ENCODE data around the gene GARIN5A.

Gene GARIN5A

DNA sequence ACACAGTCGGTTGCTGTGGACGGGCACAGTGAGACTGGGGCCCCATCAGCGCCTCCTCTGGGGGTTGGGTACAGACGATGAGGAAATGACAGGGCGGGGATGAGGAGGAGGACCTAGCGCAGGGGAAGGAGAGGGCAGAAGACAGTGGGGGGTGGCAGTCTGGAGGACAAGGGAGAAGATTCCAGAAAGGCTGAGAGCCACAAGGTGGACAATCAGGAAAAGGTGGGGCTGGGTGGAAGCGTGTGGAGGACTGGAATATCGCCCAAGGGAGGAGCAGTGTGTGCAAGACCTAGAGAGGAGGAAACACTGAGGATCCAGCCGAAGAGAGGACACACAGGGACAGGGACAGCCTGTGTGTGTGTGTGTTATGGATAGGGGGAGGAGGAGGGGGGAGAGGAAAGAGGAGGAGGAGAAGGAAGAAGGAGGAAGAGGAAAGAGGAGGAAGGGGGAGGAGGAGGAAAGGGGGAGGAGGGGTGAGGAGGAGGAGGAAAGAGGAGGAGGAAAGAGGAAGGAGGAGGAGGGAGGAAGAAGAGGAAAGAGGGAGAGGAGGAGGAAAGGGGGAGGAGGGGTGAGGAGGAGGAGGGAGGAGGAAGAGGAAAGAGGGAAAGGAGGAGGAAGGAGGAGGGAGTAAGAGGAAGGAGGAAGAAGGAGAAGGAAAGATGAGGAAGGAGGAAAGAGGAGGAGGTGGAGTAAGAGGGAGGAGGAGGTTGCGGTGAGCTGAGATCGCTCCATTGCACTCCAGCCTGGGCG lies 15.8 kb upstream of the GARIN5A start:
- no peak overlapping the region for H2BK15ac ChIP-seq (replicated peaks; ENCODE audit: low read depth)
- peak; percentile 44 for DNase-seq
- H3K23ac ChIP-seq (ENCODE audit: low read length), result no peak overlapping the region
- no peak overlapping the region for H3K27ac ChIP-seq (ENCODE audit: low read depth, low read length)
- no peak overlapping the region for H2BK5ac ChIP-seq (ENCODE audit: low read length)
- no peak overlapping the region for H4K8ac ChIP-seq (ENCODE audit: low read depth, low read length)
- H2BK120ac ChIP-seq (ENCODE audit: low read depth, low read length), result no peak overlapping the region
- no CpG with 5 or more reads among the region's 12 CpGs for WGBS (ENCODE audit: extremely low coverage, insufficient coverage, low lambda C conversion rate)
- no peaks in the 10 kb centered on the region for H3K79me2 ChIP-seq (ENCODE audit: control insufficient read depth, insufficient read depth, low read length)
- H3K9ac ChIP-seq (ENCODE audit: low read length), result no peak overlapping the region
- H3K56ac ChIP-seq (ENCODE audit: low read length), result peak overlapping the region; percentile 31
- H3K27me3 ChIP-seq (ENCODE audit: insufficient read depth, low read length, poor library complexity), result peaks cover 37% of the 10 kb centered on the region
- no peaks in the 10 kb centered on the region for H3K79me1 ChIP-seq (ENCODE audit: low read length)
- H3K4me1 ChIP-seq (ENCODE audit: control insufficient read depth, low read depth, low read length), result no peaks in the 10 kb centered on the region
- H3K4me3 ChIP-seq (ENCODE audit: low read length), result no peak overlapping the region
- no peak overlapping the region for H3K4me2 ChIP-seq (ENCODE audit: low read length)
- no peaks in the 10 kb centered on the region for H3K36me3 ChIP-seq (ENCODE audit: control insufficient read depth, insufficient read depth, low read length)
- no peak overlapping the region for H2AK5ac ChIP-seq (ENCODE audit: low read length)
- no peak overlapping the region for H4K5ac ChIP-seq (ENCODE audit: low read length)
- no peak overlapping the region for H3K18ac ChIP-seq (ENCODE audit: low read length)
- H3K4ac ChIP-seq (ENCODE audit: low read depth, low read length), result no peak overlapping the region

GRCh38 chr19:50490991-50491472 lies 14.4 kb upstream of the GARIN5A start:
- H3K23ac ChIP-seq (ENCODE audit: low read length), result peak overlapping the region; percentile 70
- no peak overlapping the region for H3K27ac ChIP-seq (ENCODE audit: low read depth, low read length)
- H3K56ac ChIP-seq (ENCODE audit: low read length), result no peak overlapping the region
- H2BK15ac ChIP-seq (replicated peaks; ENCODE audit: low read depth), result no peak overlapping the region
- no peaks in the 10 kb centered on the region for H3K79me2 ChIP-seq (ENCODE audit: control insufficient read depth, insufficient read depth, low read length)
- no CpG with 5 or more reads among the region's 26 CpGs for WGBS (ENCODE audit: extremely low coverage, insufficient coverage, low lambda C conversion rate)
- no peak overlapping the region for H4K5ac ChIP-seq (ENCODE audit: low read length)
- H4K8ac ChIP-seq (ENCODE audit: low read depth, low read length), result no peak overlapping the region
- no peak for DNase-seq
- no peak overlapping the region for H3K4ac ChIP-seq (ENCODE audit: low read depth, low read length)
- H3K79me1 ChIP-seq (ENCODE audit: low read length), result no peaks in the 10 kb centered on the region
- no peak overlapping the region for H3K18ac ChIP-seq (ENCODE audit: low read length)
- no peak overlapping the region for H3K9ac ChIP-seq (ENCODE audit: low read length)
- no peak overlapping the region for H3K4me2 ChIP-seq (ENCODE audit: low read length)
- H2AK5ac ChIP-seq (ENCODE audit: low read length), result no peak overlapping the region
- H3K36me3 ChIP-seq (ENCODE audit: control insufficient read depth, insufficient read depth, low read length), result no peaks in the 10 kb centered on the region
- H3K27me3 ChIP-seq (ENCODE audit: insufficient read depth, low read length, poor library complexity), result peaks cover 40% of the 10 kb centered on the region
- no peak overlapping the region for H3K4me3 ChIP-seq (ENCODE audit: low read length)
- no peak overlapping the region for H2BK120ac ChIP-seq (ENCODE audit: low read depth, low read length)
- no peaks in the 10 kb centered on the region for H3K4me1 ChIP-seq (ENCODE audit: control insufficient read depth, low read depth, low read length)
- no peak overlapping the region for H2BK5ac ChIP-seq (ENCODE audit: low read length)

DNA sequence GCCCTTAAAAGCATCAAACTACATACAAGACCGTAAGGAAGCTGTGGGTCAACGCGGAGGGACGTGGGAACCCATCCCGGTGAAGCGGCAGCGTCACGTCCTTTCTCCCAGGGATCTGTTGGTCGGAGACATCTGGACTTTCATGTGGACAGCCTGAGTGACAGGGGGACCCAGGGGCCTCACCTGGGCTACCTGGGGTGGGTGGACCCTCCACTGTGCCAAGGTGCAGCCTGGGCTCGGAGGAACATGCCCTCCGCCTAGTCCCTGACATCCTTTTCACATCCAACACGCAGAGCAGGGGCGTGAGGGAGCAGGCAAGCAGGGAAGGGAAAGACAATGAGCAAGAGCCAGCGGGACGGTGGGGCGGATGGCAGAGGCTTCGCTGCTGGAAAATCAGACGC lies 13.8 kb upstream of the GARIN5A start:
- Histone ChIP-seq H2BK120ac (ENCODE audit: low read depth, low read length) (no peak overlapping the region), H3K4me2 (ENCODE audit: low read length) (no peak overlapping the region), H3K79me2 (ENCODE audit: control insufficient read depth, insufficient read depth, low read length) (no peaks in the 10 kb centered on the region), H2AK5ac (ENCODE audit: low read length) (no peak overlapping the region), H3K23ac (ENCODE audit: low read length) (no peak overlapping the region), H3K56ac (ENCODE audit: low read length) (no peak overlapping the region), H3K4ac (ENCODE audit: low read depth, low read length) (no peak overlapping the region), H3K4me1 (ENCODE audit: control insufficient read depth, low read depth, low read length) (no peaks in the 10 kb centered on the region), H3K4me3 (ENCODE audit: low read length) (no peak overlapping the region), H3K36me3 (ENCODE audit: control insufficient read depth, insufficient read depth, low read length) (no peaks in the 10 kb centered on the region), H2BK15ac (replicated peaks; ENCODE audit: low read depth) (no peak overlapping the region), H3K9ac (ENCODE audit: low read length) (no peak overlapping the region), H4K8ac (ENCODE audit: low read depth, low read length) (no peak overlapping the region), H2BK5ac (ENCODE audit: low read length) (no peak overlapping the region), H3K27ac (ENCODE audit: low read depth, low read length) (no peak overlapping the region), H3K27me3 (ENCODE audit: insufficient read depth, low read length, poor library complexity) (peaks cover 40% of the 10 kb centered on the region), H3K18ac (ENCODE audit: low read length) (no peak overlapping the region), H4K5ac (ENCODE audit: low read length) (no peak overlapping the region), H3K79me1 (ENCODE audit: low read length) (no peaks in the 10 kb centered on the region)
- DNase-seq, result no peak
- no CpG with 5 or more reads among the region's 18 CpGs for WGBS (ENCODE audit: extremely low coverage, insufficient coverage, low lambda C conversion rate)

DNA sequence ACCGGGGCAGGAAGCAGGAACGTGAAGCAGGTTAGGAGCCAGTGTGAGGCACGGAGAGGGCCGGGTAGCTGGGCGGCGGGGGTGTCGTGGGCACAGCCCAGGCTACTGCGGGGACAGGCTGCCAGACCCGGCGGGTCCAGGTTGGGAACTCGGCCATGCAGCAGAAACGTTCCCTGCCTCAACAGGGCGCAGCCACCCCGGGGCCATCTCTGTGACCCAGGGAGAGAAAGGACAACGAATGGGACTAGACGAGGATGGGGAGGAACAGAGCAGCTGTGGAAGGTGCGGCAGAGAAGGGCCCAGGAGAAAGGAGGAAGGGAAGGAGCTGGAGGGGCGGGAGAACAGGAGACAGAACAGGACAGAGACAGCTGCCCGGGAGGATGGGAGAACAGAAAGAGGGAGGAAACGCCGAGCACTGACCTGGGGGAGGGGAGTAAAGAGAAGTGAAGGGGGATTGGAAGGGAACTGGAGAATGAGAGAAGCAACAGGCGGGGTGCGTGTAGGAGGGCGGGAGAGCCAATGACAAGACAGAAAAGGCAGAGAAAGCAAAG lies 12.9 kb upstream of the GARIN5A start:
- Histone ChIP-seq H3K4me2 (ENCODE audit: low read length) (peak overlapping the region; percentile 1), H3K36me3 (ENCODE audit: control insufficient read depth, insufficient read depth, low read length) (no peaks in the 10 kb centered on the region), H3K9ac (ENCODE audit: low read length) (peak overlapping the region; percentile 22), H4K5ac (ENCODE audit: low read length) (no peak overlapping the region), H3K23ac (ENCODE audit: low read length) (no peak overlapping the region), H2AK5ac (ENCODE audit: low read length) (no peak overlapping the region), H3K27ac (ENCODE audit: low read depth, low read length) (no peak overlapping the region), H3K4me1 (ENCODE audit: control insufficient read depth, low read depth, low read length) (no peaks in the 10 kb centered on the region), H3K56ac (ENCODE audit: low read length) (peak overlapping the region; percentile 17), H3K18ac (ENCODE audit: low read length) (no peak overlapping the region), H2BK15ac (replicated peaks; ENCODE audit: low read depth) (no peak overlapping the region), H3K4me3 (ENCODE audit: low read length) (no peak overlapping the region), H3K4ac (ENCODE audit: low read depth, low read length) (no peak overlapping the region), H4K8ac (ENCODE audit: low read depth, low read length) (no peak overlapping the region), H2BK5ac (ENCODE audit: low read length) (no peak overlapping the region), H3K79me2 (ENCODE audit: control insufficient read depth, insufficient read depth, low read length) (no peaks in the 10 kb centered on the region), H2BK120ac (ENCODE audit: low read depth, low read length) (no peak overlapping the region), H3K27me3 (ENCODE audit: insufficient read depth, low read length, poor library complexity) (peaks cover 39% of the 10 kb centered on the region), H3K79me1 (ENCODE audit: low read length) (no peaks in the 10 kb centered on the region)
- WGBS (ENCODE audit: extremely low coverage, insufficient coverage, low lambda C conversion rate), result no CpG with 5 or more reads among the region's 24 CpGs
- DNase-seq, result peak; percentile 59

GRCh38 chr19:50488389-50489194 lies 11.9 kb upstream of the GARIN5A start:
- no peak overlapping the region for H2BK120ac ChIP-seq (ENCODE audit: low read depth, low read length)
- no peak overlapping the region for H3K56ac ChIP-seq (ENCODE audit: low read length)
- H2AK5ac ChIP-seq (ENCODE audit: low read length), result no peak overlapping the region
- peaks cover 38% of the 10 kb centered on the region for H3K27me3 ChIP-seq (ENCODE audit: insufficient read depth, low read length, poor library complexity)
- H3K79me2 ChIP-seq (ENCODE audit: control insufficient read depth, insufficient read depth, low read length), result no peaks in the 10 kb centered on the region
- H3K4me2 ChIP-seq (ENCODE audit: low read length), result no peak overlapping the region
- no peak for DNase-seq
- H4K8ac ChIP-seq (ENCODE audit: low read depth, low read length), result no peak overlapping the region
- H3K9ac ChIP-seq (ENCODE audit: low read length), result no peak overlapping the region
- H3K79me1 ChIP-seq (ENCODE audit: low read length), result no peaks in the 10 kb centered on the region
- no peak overlapping the region for H3K27ac ChIP-seq (ENCODE audit: low read depth, low read length)
- H3K4me3 ChIP-seq (ENCODE audit: low read length), result no peak overlapping the region
- H2BK15ac ChIP-seq (replicated peaks; ENCODE audit: low read depth), result no peak overlapping the region
- no peaks in the 10 kb centered on the region for H3K36me3 ChIP-seq (ENCODE audit: control insufficient read depth, insufficient read depth, low read length)
- H4K5ac ChIP-seq (ENCODE audit: low read length), result no peak overlapping the region
- WGBS (ENCODE audit: extremely low coverage, insufficient coverage, low lambda C conversion rate), result no CpG with 5 or more reads among the region's 13 CpGs
- no peak overlapping the region for H3K23ac ChIP-seq (ENCODE audit: low read length)
- H3K4me1 ChIP-seq (ENCODE audit: control insufficient read depth, low read depth, low read length), result no peaks in the 10 kb centered on the region
- no peak overlapping the region for H2BK5ac ChIP-seq (ENCODE audit: low read length)
- H3K4ac ChIP-seq (ENCODE audit: low read depth, low read length), result no peak overlapping the region
- H3K18ac ChIP-seq (ENCODE audit: low read length), result no peak overlapping the region

Measured in mesendoderm (in vitro differentiated cells).